ENCODE results near the gene STXBP1. TPM values are rescaled to one million over a fixed set of nuclear protein-coding genes. Genes with fewer than 3 reads are reported as not detected.

STXBP1 gene
- total and polyA plus RNA-seq, 2 donors (not counting 3 experiments of a cell fraction or from before 2014, with no cell fraction given) = 18.8 to 51.3 TPM

- no peak overlapping the region for H3K4me2 ChIP-seq (ENCODE audit: insufficient read depth, low read length)
- FAIRE-seq = no peak
- H3K27ac ChIP-seq (ENCODE audit: insufficient read depth, low read depth, low read length) = peak overlapping the region; percentile 85
- no peak overlapping the region for H3K9ac ChIP-seq (replicated peaks; ENCODE audit: extremely low read depth, insufficient read depth, low read length)
- no peaks in the 10 kb centered on the region for H4K20me1 ChIP-seq (replicated peaks; ENCODE audit: control insufficient read depth, extremely low read depth, insufficient read depth, low read length)
- ChIA-PET POLR2A (no interaction called here), CTCF (interaction anchor here (2.1 kb wide), 1 partner anchor 15 kb away, joined by 8 read pairs; no protein-coding TSS in a partner anchor)
- H3K9me1 ChIP-seq (replicated peaks; ENCODE audit: control insufficient read depth, extremely low read depth, insufficient read depth, low read length) = no peaks in the 10 kb centered on the region
- H3K4me3 ChIP-seq (replicated peaks in 1 of 3; ENCODE audit: insufficient read depth in 1 of 3, low read depth in 1 of 3, low read length in 3 of 3) = no peak overlapping the region
- no peak overlapping the region for H2AFZ ChIP-seq (ENCODE audit: low read depth, low read length)
- TF ChIP-seq GATA2 (IDR thresholded peaks at IDR 0.05; ENCODE audit: insufficient read depth, insufficient read length, low read depth, low read length) (no peak), MAX (IDR thresholded peaks at IDR 0.05; ENCODE audit: insufficient read depth, insufficient read length) (no peak), FOS (IDR thresholded peaks at IDR 0.05; ENCODE audit: borderline replicate concordance, insufficient read depth, low read length) (no peak), JUN (IDR thresholded peaks at IDR 0.05; ENCODE audit: borderline replicate concordance, insufficient read depth, insufficient read length, low read depth) (no peak), MYC (IDR thresholded peaks at IDR 0.05; ENCODE audit: low read depth, low read length) (no peak), POLR2A (IDR thresholded peaks at IDR 0.05; ENCODE audit: low read depth, low read length) (no peak), POLR2AphosphoS5 (IDR thresholded peaks at IDR 0.05; ENCODE audit: insufficient read depth, low read depth, low read length) (no peak), EZH2 (IDR thresholded peaks at IDR 0.05; ENCODE audit: borderline replicate concordance, low read depth, low read length, severe bottlenecking) (no peak), CTCF (IDR thresholded peaks at IDR 0.05; ENCODE audit: extremely low read depth in 1 of 2, insufficient read depth in 1 of 2, low read depth in 1 of 2, low read length in 2 of 2) (no peak)
- no TSS peak for BruUV-seq (replicated peaks)
- dilution Hi-C loops (cut with MboI; ENCODE audit: extremely low pct_ligation_motif_present, low sequenced_read_pairs) = no loop called here
- no peak for DNase-seq (ENCODE audit: low read depth, low spot score)
- H3K79me2 ChIP-seq (ENCODE audit: control insufficient read depth, insufficient read depth, low read length) = peaks cover 86% of the 10 kb centered on the region
- H3K4me1 ChIP-seq (ENCODE audit: control insufficient read depth, extremely low read depth, insufficient read depth, low read length) = peaks cover 59% of the 10 kb centered on the region
- no peaks in the 10 kb centered on the region for H3K9me3 ChIP-seq (replicated peaks; ENCODE audit: control insufficient read depth, insufficient read depth, low read length)
- intact Hi-C loops (cut with micrococcal nuclease) = loop anchor here (2.0 kb wide), 1 partner anchor 15 kb away; no protein-coding TSS in a partner anchor
- peaks cover 8 to 9% of the 10 kb centered on the region in 2 experiments for H3K36me3 ChIP-seq (ENCODE audit: control insufficient read depth in 2 of 2, extremely low read depth in 1 of 2, insufficient read depth in 2 of 2, low read length in 2 of 2)
- no peaks in the 10 kb centered on the region for H3K27me3 ChIP-seq (ENCODE audit: control insufficient read depth in 2 of 2, insufficient read depth in 2 of 2, low read length in 2 of 2)
These were observed 48.5 kb upstream of the STXBP1 start for GRCh38 chr9:127563579-127563978.

Data from endothelial cell of umbilical vein (primary cell).